Memory B cell (primary cell): ENCODE measurements around the gene SARDH.

Experiments used
- ATAC-seq: fragments of 150-1000 bp; cut with Tn5 transposase; 2 replicates; pipeline ENCODE4 v1.10.0; 2021; ENCODE audit warnings: low read depth, mild to moderate bottlenecking, moderate library complexity
- DNase-seq, 2 donors: peaks; one replicate each; pipeline ENCODE4 v3.0.0; 2022; ENCODE audit warnings: low spot score in 2 of 2
- H3K27ac Mint-ChIP-seq: one replicate; pipeline ENCODE4 v1.8.0; 2022; ENCODE audit warnings: mild to moderate bottlenecking, moderate library complexity, mixed read lengths
- H3K27me3 Mint-ChIP-seq: one replicate; pipeline ENCODE4 v1.8.0; 2022; ENCODE audit warnings: mixed read lengths
- H3K36me3 Mint-ChIP-seq: one replicate; pipeline ENCODE4 v1.8.0; 2022; ENCODE audit warnings: mild to moderate bottlenecking, mixed read lengths
- H3K4me1 Mint-ChIP-seq: one replicate; pipeline ENCODE4 v1.8.0; 2022; ENCODE audit warnings: mixed read lengths
- H3K4me3 Mint-ChIP-seq: one replicate; pipeline ENCODE4 v1.8.0; 2022; ENCODE audit warnings: mild to moderate bottlenecking, moderate library complexity, mixed read lengths
- H3K9me3 Mint-ChIP-seq: one replicate; pipeline ENCODE4 v1.8.0; 2022; ENCODE audit warnings: mixed read lengths

Gene SARDH

DNA sequence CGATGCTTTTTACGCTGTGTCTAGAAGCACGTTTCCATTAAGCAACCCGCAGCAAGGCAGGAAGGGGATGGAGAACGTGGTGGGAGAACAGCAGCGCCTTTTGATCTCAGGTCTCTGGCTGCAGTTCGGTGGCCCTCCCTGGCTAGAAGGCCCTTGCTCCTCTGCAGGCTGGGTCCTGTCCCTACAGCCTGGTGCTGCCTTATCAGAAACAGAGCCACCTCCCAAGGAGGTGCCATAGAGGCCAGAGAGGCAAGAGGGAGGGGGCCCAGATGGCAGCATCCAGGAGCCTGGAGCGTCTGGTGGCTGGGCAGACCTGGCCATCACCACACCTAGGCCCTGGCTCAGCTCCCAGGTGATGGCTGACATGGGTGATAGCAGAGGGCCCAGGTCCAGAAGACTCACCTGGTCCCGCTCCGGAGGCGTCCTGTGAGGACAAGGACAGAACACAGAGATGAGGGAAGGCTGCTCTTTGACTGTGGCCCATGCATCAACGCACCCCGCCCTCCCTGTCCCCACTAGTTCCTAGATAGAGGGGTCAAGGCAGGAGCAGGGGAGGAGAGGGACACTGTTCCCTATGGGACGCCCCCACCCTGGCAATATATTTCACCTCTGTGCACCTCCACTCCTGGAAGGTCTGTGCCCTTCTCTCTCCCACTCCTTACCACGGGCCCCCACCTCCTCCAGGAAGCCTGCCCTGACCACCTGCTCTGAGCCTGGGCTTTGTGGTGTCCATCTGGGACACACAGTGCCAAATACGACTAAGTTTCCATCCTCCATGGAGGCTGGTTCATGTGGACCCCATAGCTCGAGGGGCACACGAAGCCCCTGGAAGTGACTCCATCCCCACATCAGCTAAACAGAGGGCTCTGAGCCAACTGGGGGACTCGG, 41.6 kb upstream of the SARDH start:
- Mint-ChIP-seq H3K4me1 (peaks cover 19% of the 10 kb centered on the region), H3K36me3 (peaks cover 14% of the 10 kb centered on the region), H3K4me3 (no peak overlapping the region), H3K27ac (peak overlapping the region; percentile 47), H3K9me3 (no peaks in the 10 kb centered on the region), H3K27me3 (no peaks in the 10 kb centered on the region)
- ATAC-seq (no peak), DNase-seq (no peak)

- Mint-ChIP-seq H3K27ac (no peak overlapping the region), H3K4me3 (no peak overlapping the region), H3K4me1 (peaks cover 15% of the 10 kb centered on the region), H3K9me3 (no peaks in the 10 kb centered on the region), H3K27me3 (no peaks in the 10 kb centered on the region), H3K36me3 (peaks cover 15% of the 10 kb centered on the region)
- ATAC-seq (no peak), DNase-seq (no peak)
These were observed 40.9 kb upstream of the SARDH start for GRCh38 chr9:133779081-133779480.

GRCh38 chr9:133778336-133779013, 40.3 kb upstream of the SARDH start:
- H3K4me3 Mint-ChIP-seq, result no peak overlapping the region
- peaks cover 10% of the 10 kb centered on the region for H3K4me1 Mint-ChIP-seq
- peaks cover 16% of the 10 kb centered on the region for H3K36me3 Mint-ChIP-seq
- DNase-seq (no peak), ATAC-seq (no peak)
- no peak overlapping the region for H3K27ac Mint-ChIP-seq
- H3K27me3 Mint-ChIP-seq, result no peaks in the 10 kb centered on the region
- no peaks in the 10 kb centered on the region for H3K9me3 Mint-ChIP-seq

DNA sequence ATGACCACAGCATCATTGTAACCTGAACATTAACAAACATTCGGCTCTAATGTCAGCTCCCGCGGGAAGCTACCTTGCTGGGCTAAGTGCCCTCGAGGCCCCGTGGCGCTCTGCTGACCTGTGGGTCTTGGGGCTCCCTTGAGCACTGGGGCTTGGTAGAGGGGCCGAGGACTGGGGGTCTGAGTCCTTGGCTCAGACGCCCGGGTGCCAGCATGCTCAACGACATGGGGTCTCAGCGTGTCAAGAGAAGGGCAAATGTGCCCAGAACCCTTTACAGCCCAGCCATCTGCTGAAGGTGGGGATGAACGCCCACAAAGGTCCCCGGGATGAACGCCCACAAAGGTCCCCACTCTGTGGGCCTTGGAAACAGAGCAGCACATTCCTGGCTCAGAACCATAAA, 39.7 kb upstream of the SARDH start:
- DNase-seq (no peak), ATAC-seq (no peak)
- peaks cover 6% of the 10 kb centered on the region for H3K4me1 Mint-ChIP-seq
- H3K27ac Mint-ChIP-seq, result no peak overlapping the region
- peaks cover 16% of the 10 kb centered on the region for H3K36me3 Mint-ChIP-seq
- no peaks in the 10 kb centered on the region for H3K27me3 Mint-ChIP-seq
- no peak overlapping the region for H3K4me3 Mint-ChIP-seq
- H3K9me3 Mint-ChIP-seq, result no peaks in the 10 kb centered on the region

DNA sequence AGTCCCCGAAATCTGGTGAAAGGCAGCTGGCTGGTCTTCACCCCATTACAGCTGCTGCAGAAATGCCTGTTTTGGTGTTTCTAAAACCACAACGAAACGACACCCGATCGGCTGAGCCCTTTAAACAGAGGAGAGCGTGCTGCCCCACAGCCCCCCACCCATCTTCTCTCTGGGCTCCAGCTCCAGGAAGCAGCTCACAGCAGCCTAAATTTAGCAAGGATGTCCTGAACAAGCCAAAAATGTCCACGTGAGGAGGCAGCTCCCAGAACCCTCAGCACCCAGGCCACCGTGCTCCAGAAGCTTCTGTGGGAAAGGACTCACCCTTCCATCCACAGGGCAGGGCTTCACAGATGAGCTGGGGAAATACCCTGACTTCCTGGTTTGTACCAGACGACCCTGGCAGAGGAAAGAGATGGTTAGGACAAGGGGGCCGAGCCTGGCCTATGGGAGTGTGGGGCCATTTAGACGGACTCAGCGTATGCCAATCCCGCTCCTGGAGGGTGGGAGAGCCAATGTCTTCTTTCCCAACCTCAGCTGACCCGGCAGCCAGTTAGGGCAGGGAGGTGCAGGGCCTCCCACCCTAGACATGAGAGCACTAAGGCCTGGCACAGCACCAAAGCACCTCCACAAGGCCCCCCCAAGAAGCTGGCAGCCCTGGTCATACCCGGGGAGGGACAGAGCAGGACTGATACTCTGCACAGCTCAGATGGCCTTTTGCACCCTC, 39.1 kb upstream of the SARDH start:
- Mint-ChIP-seq H3K36me3 (peaks cover 20% of the 10 kb centered on the region), H3K4me1 (peaks cover under 1% of the 10 kb centered on the region), H3K9me3 (no peaks in the 10 kb centered on the region), H3K27ac (no peak overlapping the region), H3K4me3 (no peak overlapping the region), H3K27me3 (no peaks in the 10 kb centered on the region)
- no peak for ATAC-seq
- DNase-seq, result no peak

GRCh38 chr9:133775951-133776905, 38.1 kb upstream of the SARDH start:
- Mint-ChIP-seq H3K4me3 (no peak overlapping the region), H3K27me3 (no peaks in the 10 kb centered on the region), H3K9me3 (no peaks in the 10 kb centered on the region), H3K4me1 (no peaks in the 10 kb centered on the region), H3K27ac (no peak overlapping the region), H3K36me3 (peaks cover 24% of the 10 kb centered on the region)
- ATAC-seq (no peak), DNase-seq (no peak)

DNA sequence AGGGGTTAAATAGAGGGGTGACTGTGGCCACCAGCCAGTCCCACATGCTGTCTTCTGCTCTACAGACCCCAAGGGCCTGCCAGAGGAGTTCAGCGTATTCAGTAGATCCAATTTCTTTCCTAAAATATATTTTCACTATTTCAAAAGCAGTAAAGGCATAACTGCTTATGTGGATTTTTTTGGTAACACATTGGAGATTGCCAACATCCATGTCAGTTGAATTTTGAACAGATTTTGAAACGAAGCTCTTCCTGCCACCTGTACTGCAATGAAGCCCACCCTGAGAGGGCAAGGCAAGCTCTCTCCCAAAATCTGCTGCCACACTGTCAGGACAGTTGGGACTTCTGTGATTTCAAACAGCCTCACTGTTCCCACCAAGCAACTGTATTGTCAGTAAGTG, 37.1 kb upstream of the SARDH start:
- ATAC-seq (no peak), DNase-seq (no peak)
- Mint-ChIP-seq H3K4me1 (no peaks in the 10 kb centered on the region), H3K4me3 (no peak overlapping the region), H3K27me3 (no peaks in the 10 kb centered on the region), H3K27ac (no peak overlapping the region), H3K9me3 (no peaks in the 10 kb centered on the region), H3K36me3 (peaks cover 28% of the 10 kb centered on the region)

- ATAC-seq (no peak), DNase-seq (no peak)
- Mint-ChIP-seq H3K36me3 (peaks cover 26% of the 10 kb centered on the region), H3K4me1 (no peaks in the 10 kb centered on the region), H3K27ac (no peak overlapping the region), H3K4me3 (no peak overlapping the region), H3K9me3 (no peaks in the 10 kb centered on the region), H3K27me3 (no peaks in the 10 kb centered on the region)
These were observed 36.6 kb upstream of the SARDH start for GRCh38 chr9:133774799-133775198.

- no peaks in the 10 kb centered on the region for H3K4me1 Mint-ChIP-seq
- no peak overlapping the region for H3K4me3 Mint-ChIP-seq
- no peaks in the 10 kb centered on the region for H3K9me3 Mint-ChIP-seq
- no peaks in the 10 kb centered on the region for H3K27me3 Mint-ChIP-seq
- H3K27ac Mint-ChIP-seq, result no peak overlapping the region
- DNase-seq (no peak), ATAC-seq (no peak)
- H3K36me3 Mint-ChIP-seq, result peaks cover 27% of the 10 kb centered on the region
These were observed 35.9 kb upstream of the SARDH start for GRCh38 chr9:133773889-133774655.

DNA sequence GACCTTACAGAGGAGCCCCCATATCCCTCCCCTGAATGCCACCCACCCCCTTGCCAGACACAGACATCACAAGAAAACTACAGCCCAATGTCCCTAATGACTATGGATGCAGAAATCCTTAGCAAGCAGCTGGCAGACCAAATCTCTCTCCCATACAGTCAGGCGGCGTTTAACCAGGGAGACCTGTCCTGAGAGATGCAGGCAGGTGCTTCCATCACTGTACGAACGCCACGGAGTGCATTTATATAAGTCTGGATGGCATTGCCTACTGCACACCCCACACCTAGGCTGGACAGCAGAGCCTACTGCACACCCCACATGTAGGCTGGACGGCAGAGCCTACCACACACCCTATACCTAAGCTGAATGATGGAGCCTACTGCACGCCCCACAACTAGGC, 34.4 kb upstream of the SARDH start:
- H3K9me3 Mint-ChIP-seq, result no peaks in the 10 kb centered on the region
- ATAC-seq, result no peak
- H3K36me3 Mint-ChIP-seq, result peaks cover 38% of the 10 kb centered on the region
- no peak for DNase-seq
- H3K4me3 Mint-ChIP-seq, result no peak overlapping the region
- no peaks in the 10 kb centered on the region for H3K27me3 Mint-ChIP-seq
- peaks cover 2% of the 10 kb centered on the region for H3K4me1 Mint-ChIP-seq
- H3K27ac Mint-ChIP-seq, result peak overlapping the region; percentile 57

DNA sequence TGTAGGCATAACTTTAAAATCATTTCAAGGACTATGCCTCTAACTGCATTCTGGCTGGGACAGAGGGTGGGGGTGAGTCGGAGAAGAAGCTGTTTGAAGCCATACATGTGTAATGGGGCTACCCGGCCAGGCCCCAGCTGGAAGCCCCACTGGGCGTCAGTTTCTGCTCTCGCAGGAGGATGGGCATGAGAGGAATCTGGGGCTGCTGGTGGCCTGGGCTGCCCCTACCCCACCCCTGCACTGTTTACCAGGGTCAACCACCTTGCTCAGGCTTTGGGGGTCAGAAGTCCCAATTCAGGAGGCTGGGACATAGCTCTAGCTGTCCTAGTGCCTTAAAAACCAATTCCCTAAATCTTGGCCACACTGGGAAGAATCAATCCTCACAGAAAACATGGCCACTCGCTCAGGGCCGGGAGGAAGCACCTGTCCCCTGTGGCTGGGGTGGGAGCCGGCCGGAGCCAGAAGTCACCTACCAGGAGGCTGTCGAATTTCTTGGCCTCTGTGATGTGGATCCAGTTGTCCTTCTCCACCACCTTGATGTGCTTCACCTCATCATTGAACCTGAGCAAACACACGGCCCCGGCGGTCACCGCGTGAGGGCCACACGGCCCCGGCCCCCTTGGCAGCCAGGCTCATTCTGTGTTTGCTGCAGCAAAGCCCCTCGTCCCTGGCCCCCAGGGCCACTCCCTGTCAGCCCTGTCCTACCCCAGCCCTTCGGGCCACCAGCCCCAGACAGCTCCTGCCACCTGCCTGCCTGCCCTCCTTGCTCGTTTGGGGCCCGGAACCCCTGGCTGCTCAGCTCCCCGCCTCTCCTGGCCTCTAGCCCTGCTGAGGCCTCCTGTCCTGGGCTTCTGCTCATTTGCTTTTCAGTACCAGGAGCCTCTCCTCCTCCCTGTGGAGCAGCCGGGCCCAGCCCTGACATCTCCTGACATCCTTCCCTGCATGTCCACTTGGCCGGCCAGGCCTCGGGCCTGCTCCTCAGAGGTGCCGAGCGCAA, 33.6 kb upstream of the SARDH start:
- H3K4me3 Mint-ChIP-seq, result no peak overlapping the region
- peaks cover 45% of the 10 kb centered on the region for H3K36me3 Mint-ChIP-seq
- H3K27ac Mint-ChIP-seq, result peak overlapping the region; percentile 57
- H3K9me3 Mint-ChIP-seq, result peaks cover 2% of the 10 kb centered on the region
- no peaks in the 10 kb centered on the region for H3K27me3 Mint-ChIP-seq
- no peak for DNase-seq
- peaks cover 3% of the 10 kb centered on the region for H3K4me1 Mint-ChIP-seq
- ATAC-seq, result no peak
